ENCODE measurements around the gene BBOF1.
"Not testable (repeated sequence)": the region's sequence is repeated elsewhere in the genome, so short reads cannot be mapped to it uniquely, and the experiment has no call there.

The BBOF1 gene

GRCh38 chr14:74018586-74019407, at the start of gene BBOF1, which contains the start of gene ENTPD5:
TSS of gene BBOF1 (plus strand) at chr14:74019349. CDS start at chr14:74019479, 130 bp downstream.
TSS of gene ENTPD5 (minus strand) at chr14:74019288. CDS start at chr14:73988102, 31,186 bp downstream.
- DNase-seq: peak in 57 of 58 donors; percentile 20 to 90 (median 81)

GRCh38 chr14:73973497-73973896, 45.7 kb upstream of the BBOF1 start:
- DNase-seq: no peak

GRCh38 chr14:73976125-73976524, 43.0 kb upstream of the BBOF1 start:
- DNase-seq: no peak

GRCh38 chr14:73977896-73978295, 41.3 kb upstream of the BBOF1 start:
- DNase-seq: no peak

- no peak for DNase-seq
Observed at GRCh38 chr14:73988065-73988464, 31.1 kb upstream of the BBOF1 start.

- DNase-seq: not testable (repeated sequence)
Observed at GRCh38 chr14:73988656-73989055, 30.5 kb upstream of the BBOF1 start.

GRCh38 chr14:73991092-73991491, 28.1 kb upstream of the BBOF1 start:
- DNase-seq: no peak

- not testable (repeated sequence) for DNase-seq
Observed at GRCh38 chr14:73994926-73995325, 24.2 kb upstream of the BBOF1 start.

GRCh38 chr14:73995977-73996378, 23.2 kb upstream of the BBOF1 start:
- DNase-seq: no peak

- DNase-seq: no peak
Observed at GRCh38 chr14:73996731-73997107, 22.4 kb upstream of the BBOF1 start.

GRCh38 chr14:73997108-73997943, 21.8 kb upstream of the BBOF1 start:
- DNase-seq: no peak

GRCh38 chr14:73997944-73998447, 21.2 kb upstream of the BBOF1 start:
- no peak for DNase-seq

- DNase-seq: no peak
Observed at GRCh38 chr14:73998726-73999125, 20.4 kb upstream of the BBOF1 start.

GRCh38 chr14:74005664-74006063, 13.5 kb upstream of the BBOF1 start:
- not testable (repeated sequence) for DNase-seq

- no peak for DNase-seq
Observed at GRCh38 chr14:74008843-74009499, 10.2 kb upstream of the BBOF1 start.

GRCh38 chr14:74014299-74014698, 4.8 kb upstream of the BBOF1 start:
- DNase-seq: no peak

- DNase-seq: no peak
Observed at GRCh38 chr14:74015176-74015575, 4.0 kb upstream of the BBOF1 start.

GRCh38 chr14:74015963-74016362, 3.2 kb upstream of the BBOF1 start:
- no peak for DNase-seq

GRCh38 chr14:74018174-74018585, 969 bp upstream of the BBOF1 start:
- DNase-seq: peak in 1 of 58 donors; percentile 33

- peak in 1 of 58 donors; percentile 23 for DNase-seq
Observed at GRCh38 chr14:74019408-74020137, 424 bp downstream of the BBOF1 start.

GRCh38 chr14:74022346-74022745, 3.2 kb downstream of the BBOF1 start:
- DNase-seq: no peak
